ENCODE measurements around the gene CYP4A22.

- TF ChIP-seq POLR2A (IDR thresholded peaks at IDR 0.05): no peak
- no peak for TF ChIP-seq POLR2AphosphoS5 (IDR thresholded peaks at IDR 0.05)
- TF ChIP-seq CTCF (IDR thresholded peaks at IDR 0.05): no peak
- TF ChIP-seq EP300 (IDR thresholded peaks at IDR 0.05): no peak
Measured at GRCh38 chr1:47183308-47184089, 46.3 kb downstream of the CYP4A22 start.
